K562 (cell line): ENCODE measurements around the gene EXOC6. TPM values are rescaled to one million over a fixed set of nuclear protein-coding genes. Genes with fewer than 3 reads are reported as not detected.

Experiments
- ATAC-seq: fragments of 200-7000 bp; cut with Tn5 transposase; 3 replicates; pipeline ENCODE4 v1.9.1; 2020; ENCODE audit warnings: moderate library complexity
- Bru-seq: library from RNA; stranded (reverse); fragments of 400-500 nt; gene quantifications from one replicate; lab custom pipeline; 2021; lab: Mats Ljungman, UMichigan
- BruChase-seq, 2 experiments: library from RNA; stranded (reverse); fragments of 400-500 nt; gene quantifications; one replicate each; lab custom pipeline; 2021; lab: Mats Ljungman, UMichigan
- BruUV-seq: library from RNA; stranded (reverse); fragments of 400-500 nt; replicated peaks from 2 replicates; lab custom pipeline; 2021; lab: Mats Ljungman, UMichigan
- CTCF ChIA-PET: fragments of 300-600 bp; formaldehyde crosslinking; extraction: SDS; loops from one replicate; lab custom pipeline; 2021; ENCODE audit warnings: low intra/inter-chr PET ratio; lab: Yijun Ruan, JAX
- POLR2A ChIA-PET: fragments of 300-600, 350-650 bp; sonication (Branson Sonifier 250); formaldehyde crosslinking; extraction: SDS; loops from one replicate; lab custom pipeline; 2021; ENCODE audit warnings: antibody characterized with exemption, inconsistent platforms; lab: Yijun Ruan, JAX
- DNase-seq, 4 experiments: peaks; one replicate each; pipeline versions ENCODE4 v3.0.0 to v3.0.0-alpha.2; 2011 to 2018; ENCODE audit warnings: low spot score in 3 of 4, mixed read lengths in 3 of 4; ENCODE audit errors: extremely low read depth in 1 of 4
- FAIRE-seq: peaks from 2 replicates; lab custom pipeline; 2011; peaks lifted over from hg19 to GRCh38; lab: Jason Lieb, UNC
- H2AFZ ChIP-seq: 2 replicates; pipeline ENCODE4 v1.6.0; 2011; ENCODE audit warnings: low read depth, low read length, control low read depth, inconsistent platforms
- H3K27ac ChIP-seq: fragments of 200-600 bp; 3 replicates; pipeline ENCODE4 v1.8.0; 2011; ENCODE audit warnings: low read depth, mild to moderate bottlenecking, control low read depth, inconsistent platforms, low read length, moderate library complexity, mixed read lengths; ENCODE audit errors: extremely low read depth
- H3K27me3 ChIP-seq, 2 experiments: fragments of 300-600 bp in 1 of 2; 2 replicates in 1 of 2; 3 replicates in 1 of 2; pipeline versions ENCODE4 v1.6.0 to v1.8.0; 2011; ENCODE audit warnings: inconsistent platforms in 2 of 2, low read length in 2 of 2, mild to moderate bottlenecking in 1 of 2, mixed read lengths in 1 of 2, moderate library complexity in 1 of 2; ENCODE audit not compliant: control insufficient read depth in 2 of 2, insufficient read depth in 2 of 2
- H3K36me3 ChIP-seq: fragments of 300-600 bp; 3 replicates; pipeline ENCODE4 v1.8.0; 2011; ENCODE audit warnings: mild to moderate bottlenecking, low read length, inconsistent platforms; ENCODE audit not compliant: control insufficient read depth, insufficient read depth
- H3K4me1 ChIP-seq, 2 experiments: fragments of 200-600 bp in 1 of 2; replicated peaks in 1 of 2; 2 replicates in 1 of 2; 3 replicates in 1 of 2; pipeline versions ENCODE4 v1.5.1 to v1.8.0; 2011; ENCODE audit warnings: inconsistent platforms in 2 of 2, low read length in 2 of 2, mild to moderate bottlenecking in 1 of 2, mixed read lengths in 1 of 2, moderate library complexity in 1 of 2; ENCODE audit not compliant: control insufficient read depth in 2 of 2, insufficient read depth in 2 of 2
- H3K4me2 ChIP-seq: 2 replicates; pipeline ENCODE4 v1.6.1; 2011; ENCODE audit warnings: low read length, control low read depth, inconsistent platforms, mixed read lengths; ENCODE audit not compliant: insufficient read depth
- H3K4me3 ChIP-seq: fragments of 200-600 bp; sonication (generic), shearing (Covaris generic); 2 replicates; pipeline ENCODE4 v1.5.1; 2016; ENCODE audit warnings: control low read depth, inconsistent platforms
- H3K79me2 ChIP-seq: fragments of 200-600 bp; 3 replicates; pipeline ENCODE4 v1.8.0; 2011; ENCODE audit warnings: low read length, inconsistent platforms; ENCODE audit not compliant: control insufficient read depth, insufficient read depth
- H3K9ac ChIP-seq, 2 experiments: 2 replicates each; pipeline versions ENCODE4 v1.6.0 to v1.6.1; 2011; ENCODE audit warnings: low read depth in 2 of 2, low read length in 2 of 2, control low read depth in 1 of 2, inconsistent platforms in 1 of 2, mild to moderate bottlenecking in 1 of 2, mixed read lengths in 1 of 2; ENCODE audit not compliant: insufficient read depth in 1 of 2
- H3K9me1 ChIP-seq: one replicate; pipeline ENCODE4 v1.6.0; 2011; ENCODE audit warnings: inconsistent platforms, mild to moderate bottlenecking, low read length, moderate library complexity; ENCODE audit not compliant: control insufficient read depth, insufficient read depth
- H3K9me3 ChIP-seq: replicated peaks from 2 replicates; pipeline ENCODE4 v1.5.1; 2011; ENCODE audit warnings: low read depth, low read length, inconsistent platforms; ENCODE audit not compliant: control insufficient read depth, insufficient read depth
- H4K20me1 ChIP-seq: replicated peaks from 2 replicates; pipeline ENCODE4 v1.6.1; 2011; ENCODE audit warnings: low read length, inconsistent platforms, mixed read lengths; ENCODE audit not compliant: control insufficient read depth, insufficient read depth
- HDAC1 ChIP-seq, 2 experiments: fragments of 450-650 bp; IDR thresholded peaks; 2 replicates each; pipeline ENCODE4 v1.6.1; 2016 to 2017; ENCODE audit warnings: inconsistent platforms in 1 of 2, mild to moderate bottlenecking in 1 of 2, moderate library complexity in 1 of 2
- HDAC2 ChIP-seq: fragments of 450-650 bp; IDR thresholded peaks from 2 replicates; pipeline ENCODE4 v1.6.1; 2016; ENCODE audit warnings: mild to moderate bottlenecking
- MBD2 ChIP-seq: sonication (generic); IDR thresholded peaks from 2 replicates; pipeline ENCODE4 v1.6.1; 2016; ENCODE audit warnings: low read depth, borderline replicate concordance
- NFIX ChIP-seq: fragments of 250-450 bp; sonication (Bioruptor Pico); IDR thresholded peaks from 2 replicates; pipeline ENCODE4 v1.4.0; 2020; ENCODE audit warnings: low read depth, mild to moderate bottlenecking, moderate library complexity
- SAFB ChIP-seq: fragments of 200-400 bp; formaldehyde crosslinking; IDR thresholded peaks from 2 replicates; pipeline ENCODE4 v1.6.1; 2017; ENCODE audit warnings: low read depth, low read length, borderline replicate concordance
- ZEB2 ChIP-seq: fragments of 450-650 bp; IDR thresholded peaks from 2 replicates; pipeline ENCODE4 v1.6.1; 2016
- ZNF263 ChIP-seq: sonication (generic); formaldehyde crosslinking; IDR thresholded peaks from 2 replicates; pipeline ENCODE4 v1.8.0; 2022; ENCODE audit warnings: mild to moderate bottlenecking, missing genetic modification reagents, borderline replicate concordance
- ZNF584 ChIP-seq: fragments of 200-800 bp; sonication (Bioruptor generic); IDR thresholded peaks from 2 replicates; pipeline ENCODE4 v1.6.1; 2016; ENCODE audit warnings: low read depth, mild to moderate bottlenecking, missing genetic modification characterization, missing compliant biosample characterization
- ZNF699 ChIP-seq: fragments of 250-450 bp; sonication (Bioruptor Pico); IDR thresholded peaks from 2 replicates; pipeline ENCODE4 v1.8.0; 2021; ENCODE audit warnings: mild to moderate bottlenecking, moderate library complexity; ENCODE audit not compliant: insufficient replicate concordance
- WGBS: fragments of 100-300 bp; shearing (Covaris generic); methylation state at CpG from one replicate; pipeline ENCODE4 v1.1.6; 2016; ENCODE audit warnings: low coverage, mixed read lengths; ENCODE audit not compliant: insufficient coverage; ENCODE audit errors: missing lambda C conversion rate; 5-methylcytosine and 5-hydroxymethylcytosine counted together
- in situ Hi-C: fragments of 300-500 bp; cut with MboI; formaldehyde crosslinking; loops from 4 replicates; pipeline ENCODE4 v1.15.0; 2018; ENCODE audit warnings: inconsistent platforms, mixed read lengths
- intact Hi-C: fragments of 100-400 bp; cut with micrococcal nuclease; formaldehyde crosslinking; loops from 2 replicates; pipeline ENCODE4 v1.14.2; 2022
- long read RNA-seq, 3 experiments: library from polyadenylated mRNA in 2 of 3; library from RNA in 1 of 3; unstranded in 2 of 3; stranded (forward) in 1 of 3; transcript quantifications; one replicate each; pipeline ENCODE4 v2.0.0, GENCODE V29; 2019 to 2022
- polyA minus RNA-seq, 3 experiments: library from RNA; depleted of rRNA, polyadenylated mRNA; stranded (reverse); fragments of >200 nt; gene quantifications; 2 replicates each; pipeline ENCODE4 v1.2.3, GENCODE V29; 2011
- polyA plus RNA-seq, 8 experiments: library from polyadenylated mRNA; depleted of rRNA in 4 of 8; stranded (reverse) in 5 of 8; unstranded in 3 of 8; fragments of >200 nt; fragmentation: Nextera tagmentation in 2 of 8; fragmentation: Illumina TruSeq in 1 of 8; extraction: Ambion mirVana in 2 of 8; extraction: Trizol in 1 of 8; gene quantifications; 2 replicates each; pipeline versions ENCODE4 v1.2.1 to v1.2.3, GENCODE V29; 2011 to 2014; ENCODE audit warnings: inconsistent platforms in 1 of 8, missing spikeins in 1 of 8
- total RNA-seq, 7 experiments: library from RNA; depleted of rRNA in 6 of 7; stranded (reverse); fragments of >200 nt in 6 of 7; fragmentation: Illumina TruSeq in 2 of 7; extraction: Trizol in 2 of 7; gene quantifications; 2 replicates each; pipeline versions ENCODE4 v1.2.1 to v1.2.3, GENCODE V29; 2011 to 2021; ENCODE audit warnings: low replicate concordance in 1 of 7
- TF ChIP-seq, protein P1 (sequence below), 2 experiments: fragments of 200-800 bp in 1 of 2; sonication (Bioruptor generic) in 1 of 2; sonication (generic) in 1 of 2; formaldehyde crosslinking in 1 of 2; IDR thresholded peaks in 1 of 2; conservative IDR thresholded peaks in 1 of 2; 2 replicates each; pipeline versions ENCODE4 v1.5.0 to v1.6.1; 2016 to 2020; ENCODE audit warnings: missing compliant biosample characterization in 1 of 2, missing genetic modification characterization in 1 of 2, missing genetic modification reagents in 1 of 2

Gene EXOC6, protein sequence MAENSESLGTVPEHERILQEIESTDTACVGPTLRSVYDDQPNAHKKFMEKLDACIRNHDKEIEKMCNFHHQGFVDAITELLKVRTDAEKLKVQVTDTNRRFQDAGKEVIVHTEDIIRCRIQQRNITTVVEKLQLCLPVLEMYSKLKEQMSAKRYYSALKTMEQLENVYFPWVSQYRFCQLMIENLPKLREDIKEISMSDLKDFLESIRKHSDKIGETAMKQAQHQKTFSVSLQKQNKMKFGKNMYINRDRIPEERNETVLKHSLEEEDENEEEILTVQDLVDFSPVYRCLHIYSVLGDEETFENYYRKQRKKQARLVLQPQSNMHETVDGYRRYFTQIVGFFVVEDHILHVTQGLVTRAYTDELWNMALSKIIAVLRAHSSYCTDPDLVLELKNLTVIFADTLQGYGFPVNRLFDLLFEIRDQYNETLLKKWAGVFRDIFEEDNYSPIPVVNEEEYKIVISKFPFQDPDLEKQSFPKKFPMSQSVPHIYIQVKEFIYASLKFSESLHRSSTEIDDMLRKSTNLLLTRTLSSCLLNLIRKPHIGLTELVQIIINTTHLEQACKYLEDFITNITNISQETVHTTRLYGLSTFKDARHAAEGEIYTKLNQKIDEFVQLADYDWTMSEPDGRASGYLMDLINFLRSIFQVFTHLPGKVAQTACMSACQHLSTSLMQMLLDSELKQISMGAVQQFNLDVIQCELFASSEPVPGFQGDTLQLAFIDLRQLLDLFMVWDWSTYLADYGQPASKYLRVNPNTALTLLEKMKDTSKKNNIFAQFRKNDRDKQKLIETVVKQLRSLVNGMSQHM
- 16.4 and 84.1 TPM in 2 replicates for total RNA-seq (2011; cell fraction: chromatin; rRNA removed; ENCODE audit: low replicate concordance)
- total RNA-seq (2011; cell fraction: nucleolus; rRNA removed) = 24.0 and 28.2 TPM in 2 replicates
- total RNA-seq (2011; cell fraction: nucleoplasm; rRNA removed) = 25.2 and 30.2 TPM in 2 replicates
- total RNA-seq (2014; rRNA removed) (21.3 and 45.1 TPM in 2 replicates), total RNA-seq (2014; rRNA removed; fragmentation: Illumina TruSeq; extraction: Trizol) (34.7 and 41.8 TPM in 2 replicates), total RNA-seq (2015; rRNA removed; fragmentation: Illumina TruSeq; extraction: Trizol) (30.1 and 34.7 TPM in 2 replicates), total RNA-seq (2021) (24.7 and 25.0 TPM in 2 replicates), polyA plus RNA-seq (2011; rRNA removed) (24.9 and 42.5 TPM in 2 replicates), polyA plus RNA-seq (2014; fragmentation: Illumina TruSeq; extraction: Trizol) (40.4 and 42.8 TPM in 2 replicates), polyA plus RNA-seq (2014; fragmentation: Nextera tagmentation; extraction: Ambion mirVana) (10 to 100 TPM; 13.9 to 17.0 TPM), polyA plus RNA-seq (2014; rRNA removed) (14.2 and 17.3 TPM in 2 replicates), polyA minus RNA-seq (2011; rRNA and poly(A)+ RNA removed) (21.3 and 30.5 TPM in 2 replicates), Bru-seq, nascent RNA (percentile 76 among the genes with signal in this experiment), BruChase-seq, experiment 1, labeled RNA remaining after a 2-hour chase (percentile 81 among the genes with signal in this experiment), BruChase-seq, experiment 2, labeled RNA remaining after a 6-hour chase (percentile 77 among the genes with signal in this experiment)
- polyA plus RNA-seq (2011; cell fraction: cytosol; rRNA removed) = 3.8 and 8.0 TPM in 2 replicates
- polyA plus RNA-seq (2011; cell fraction: nucleus; rRNA removed) = 20.7 and 27.0 TPM in 2 replicates
- 20.9 and 30.9 TPM in 2 replicates for polyA plus RNA-seq (2012)
- polyA minus RNA-seq (2011; cell fraction: cytosol; rRNA and poly(A)+ RNA removed) = 16.7 and 23.3 TPM in 2 replicates
- polyA minus RNA-seq (2011; cell fraction: nucleus; rRNA and poly(A)+ RNA removed) = 13.7 and 44.5 TPM in 2 replicates
- long read RNA-seq, experiment 1, transcript EXOC6-201 (22 exons, 3,564 nt) = major isoform, 20 of 60 reads
- long read RNA-seq, experiment 1, partial matches to known transcripts = 14 of 60 reads
- long read RNA-seq, experiment 1, other reads (novel, unspliced or antisense) = 25 of 60 reads
- long read RNA-seq, experiment 2, partial matches to known transcripts = 4 of 22 reads
- long read RNA-seq, experiment 2, other reads (novel, unspliced or antisense) = 17 of 22 reads
- long read RNA-seq, experiment 3, partial matches to known transcripts = 11 of 17 reads
- long read RNA-seq, experiment 3, other reads (novel, unspliced or antisense) = 3 of 17 reads

DNA sequence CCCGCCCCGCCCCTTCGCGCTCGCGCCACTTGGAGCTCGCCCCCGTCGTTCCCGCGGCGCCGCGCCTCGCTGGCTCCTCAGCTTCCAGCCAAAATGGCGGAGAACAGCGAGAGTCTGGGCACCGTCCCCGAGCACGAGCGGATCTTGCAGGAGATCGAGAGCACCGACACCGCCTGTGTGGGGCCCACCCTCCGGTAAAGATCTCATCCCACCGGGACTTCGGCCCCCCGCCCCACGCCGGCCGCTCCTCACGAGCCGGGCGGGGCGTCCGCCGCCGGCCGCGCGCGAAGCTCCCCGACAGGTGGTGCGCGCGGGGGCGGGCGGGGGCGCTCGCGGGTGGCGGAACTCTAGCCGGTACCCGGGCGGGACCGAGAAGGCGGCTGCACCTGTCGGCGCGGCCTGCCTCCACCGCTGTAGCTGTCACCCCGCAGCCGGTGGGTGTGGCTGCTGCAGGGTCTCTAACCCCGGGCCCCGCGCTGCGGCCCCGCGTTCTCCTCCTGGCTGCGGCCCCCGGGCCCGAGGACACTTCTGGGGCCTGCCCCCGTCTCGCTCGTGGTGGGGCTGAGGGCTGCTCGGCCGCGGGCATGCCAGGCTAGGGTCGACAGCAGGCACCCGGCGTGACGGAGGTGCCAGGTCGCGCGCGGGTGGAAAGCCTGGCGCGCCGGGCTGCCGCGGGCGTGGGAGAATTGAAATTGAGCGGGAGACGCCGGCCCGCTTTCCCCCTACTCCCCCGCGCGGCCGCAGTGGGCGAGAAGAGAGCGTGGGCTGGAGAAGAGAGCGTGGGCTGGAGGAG lies at the start of gene EXOC6:
Gene EXOC6 (plus strand): TSS at position 80 of the 793 bp plus-strand sequence. CDS start 14 bp downstream, at position 94.
- Histone ChIP-seq H3K79me2 (peaks cover 53% of the 10 kb centered on the region), H3K27ac (peak within 1 kb of the TSS; percentile 92), H3K4me1 (peaks cover 9 to 13% of the 10 kb centered on the region in 2 experiments; a peak in 4 of 5 replicates), H3K9me3 (no peaks in the 10 kb centered on the region), H3K4me3 (peak within 1 kb of the TSS; percentile 94), H3K9ac (peak within 1 kb of the TSS; percentile 74 to 98), H3K36me3 (peaks cover 18% of the 10 kb centered on the region; the same call in 2 of the 3 replicates), H2AFZ (peak within 1 kb of the TSS; percentile 85), H3K4me2 (peak within 1 kb of the TSS; percentile 81), H3K9me1 (no peaks in the 10 kb centered on the region), H4K20me1 (no peaks in the 10 kb centered on the region), H3K27me3 (no peaks in the 10 kb centered on the region)
- ATAC-seq = peak; percentile 87
- ChIA-PET CTCF (interaction anchor here (0.7 kb wide), 1 partner anchor 102 kb away, joined by 3 read pairs; no protein-coding TSS in a partner anchor), POLR2A (interaction anchor here (0.6 to 2.1 kb wide), 10 partner anchors 9 to 201 kb away, joined by 3 to 10 read pairs (median 3); no protein-coding TSS in a partner anchor)
- no TSS peak for BruUV-seq
- WGBS = 0% methylated on average over 3 of the region's 103 CpGs
- no peak for FAIRE-seq
- peak; percentile 76 to 87 (median 81) for DNase-seq
- intact Hi-C loops = no loop called here
- in situ Hi-C loops = no loop called here
- TF ChIP-seq ZEB2 (no peak), HDAC1 (IDR thresholded peaks at IDR 0.05) (peak in 1 of 2 experiments; percentile 75; a peak in 2 of 4 replicates), ZNF263 (CRISPR knock-in tag) (0 out of 2 replicates have a peak, but pooled peaks have one; percentile 11), HDAC2 (0 out of 2 replicates have a peak, but pooled peaks have one; percentile 26), ZNF699 (CRISPR knock-in tag) (no peak), NFIX (CRISPR knock-in tag) (no peak), MBD2 (peak; percentile 22; the same call in 1 of the 2 replicates), ZNF584 (CRISPR knock-in tag) (peak; percentile 85; the same call in 1 of the 2 replicates), SAFB (peak; percentile 84; the same call in 1 of the 2 replicates)
- TF ChIP-seq, protein P1, sequence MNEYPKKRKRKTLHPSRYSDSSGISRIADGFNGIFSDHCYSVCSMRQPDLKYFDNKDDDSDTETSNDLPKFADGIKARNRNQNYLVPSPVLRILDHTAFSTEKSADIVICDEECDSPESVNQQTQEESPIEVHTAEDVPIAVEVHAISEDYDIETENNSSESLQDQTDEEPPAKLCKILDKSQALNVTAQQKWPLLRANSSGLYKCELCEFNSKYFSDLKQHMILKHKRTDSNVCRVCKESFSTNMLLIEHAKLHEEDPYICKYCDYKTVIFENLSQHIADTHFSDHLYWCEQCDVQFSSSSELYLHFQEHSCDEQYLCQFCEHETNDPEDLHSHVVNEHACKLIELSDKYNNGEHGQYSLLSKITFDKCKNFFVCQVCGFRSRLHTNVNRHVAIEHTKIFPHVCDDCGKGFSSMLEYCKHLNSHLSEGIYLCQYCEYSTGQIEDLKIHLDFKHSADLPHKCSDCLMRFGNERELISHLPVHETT (CRISPR knock-in tag; conservative IDR thresholded peaks at IDR 0.05 in 1 of 2, IDR thresholded peaks at IDR 0.05 in 1 of 2) = peak in 1 of 2 experiments; percentile 77; a peak in 2 of 4 replicates
